Measurements from ENCODE around the gene FBXO10.
"Not testable (repeated sequence)": the region's sequence is repeated elsewhere in the genome, so short reads cannot be mapped to it uniquely, and the experiment has no call there.

- not testable (repeated sequence) for TF ChIP-seq CTCF (conservative IDR thresholded peaks at IDR 0.05; ENCODE audit: low read length); EZH2phosphoT487 (IDR thresholded peaks at IDR 0.05; ENCODE audit: borderline replicate concordance)
Observed at GRCh38 chr9:37477443-37477842, 98.7 kb downstream of the FBXO10 start.
